IMR-90 (cell line): ENCODE measurements around the gene LYRM2. TPM values are rescaled to one million over a fixed set of nuclear protein-coding genes. Genes with fewer than 3 reads are reported as not detected.

ENCODE experiments used
- ATAC-seq: fragments of 200-7000 bp; cut with Tn5 transposase; 2 replicates; pipeline ENCODE4 v1.9.1; 2020; ENCODE audit warnings: low read depth, mild to moderate bottlenecking, moderate library complexity
- BruUV-seq: library from RNA; stranded (reverse); fragments of 400-500 nt; replicated peaks from 2 replicates; lab custom pipeline; 2021; lab: Mats Ljungman, UMichigan
- CTCF ChIA-PET: fragments of 300-600 bp; formaldehyde crosslinking; extraction: SDS; loops from one replicate; lab custom pipeline; 2021; ENCODE audit warnings: antibody characterized with exemption; lab: Yijun Ruan, JAX
- POLR2A ChIA-PET: fragments of 300-600 bp; sonication (Branson Sonifier 250); formaldehyde crosslinking; loops from one replicate; lab custom pipeline; 2022; ENCODE audit warnings: antibody characterized with exemption; ENCODE audit not compliant: unreplicated experiment; lab: Charles Lee
- DNase-seq: peaks from one replicate; pipeline ENCODE4 v3.0.0; 2013
- H2AFZ ChIP-seq: replicated peaks from 2 replicates; pipeline ENCODE3; 2013; ENCODE audit warnings: low read length, mild to moderate bottlenecking; ENCODE audit not compliant: poor library complexity
- H2AK5ac ChIP-seq: 2 replicates; pipeline ENCODE4 v1.6.1; 2013; ENCODE audit warnings: low read depth, low read length, inconsistent platforms
- H2AK9ac ChIP-seq: replicated peaks from 2 replicates; pipeline ENCODE3; 2013; ENCODE audit warnings: mild to moderate bottlenecking, low read depth, low read length, moderate library complexity; ENCODE audit not compliant: poor library complexity
- H2BK120ac ChIP-seq: 2 replicates; pipeline ENCODE4 v1.6.1; 2013; ENCODE audit warnings: low read depth, low read length, inconsistent platforms
- H2BK15ac ChIP-seq: 3 replicates; pipeline ENCODE4 v1.6.1; 2013; ENCODE audit warnings: low read depth, low read length, inconsistent platforms
- H2BK20ac ChIP-seq: 2 replicates; pipeline ENCODE4 v1.6.1; 2013; ENCODE audit warnings: low read depth, mild to moderate bottlenecking, inconsistent platforms, low read length, moderate library complexity
- H2BK5ac ChIP-seq: 2 replicates; pipeline ENCODE4 v1.6.1; 2013; ENCODE audit warnings: mild to moderate bottlenecking, low read depth, low read length, inconsistent platforms; ENCODE audit not compliant: poor library complexity, severe bottlenecking
- H3K14ac ChIP-seq: replicated peaks from 2 replicates; pipeline ENCODE4 v1.6.1; 2013; ENCODE audit warnings: low read depth, low read length, inconsistent platforms
- H3K18ac ChIP-seq: 2 replicates; pipeline ENCODE4 v1.6.1; 2013; ENCODE audit warnings: low read depth, low read length, control low read depth
- H3K23ac ChIP-seq: 2 replicates; pipeline ENCODE4 v1.6.1; 2013; ENCODE audit warnings: low read depth, low read length, inconsistent platforms
- H3K27ac ChIP-seq: 2 replicates; pipeline ENCODE4 v1.5.1; 2013; ENCODE audit warnings: mild to moderate bottlenecking, control low read depth, low read length; ENCODE audit not compliant: insufficient read depth
- H3K27me3 ChIP-seq: 2 replicates; pipeline ENCODE4 v1.6.1; 2013; ENCODE audit warnings: low read length; ENCODE audit not compliant: control insufficient read depth, insufficient read depth
- H3K36me3 ChIP-seq: 2 replicates; pipeline ENCODE4 v1.6.1; 2013; ENCODE audit warnings: low read length, mixed read lengths; ENCODE audit not compliant: control insufficient read depth, insufficient read depth
- H3K4ac ChIP-seq: 2 replicates; pipeline ENCODE4 v1.6.1; 2013; ENCODE audit warnings: low read depth, low read length, inconsistent platforms
- H3K4me1 ChIP-seq: 2 replicates; pipeline ENCODE4 v1.6.1; 2013; ENCODE audit warnings: low read length, mixed read lengths; ENCODE audit not compliant: control insufficient read depth, insufficient read depth
- H3K4me2 ChIP-seq: 2 replicates; pipeline ENCODE4 v1.6.1; 2013; ENCODE audit warnings: low read depth, mild to moderate bottlenecking, control low read depth, low read length, moderate library complexity
- H3K4me3 ChIP-seq: 2 replicates; pipeline ENCODE4 v1.5.1; 2013; ENCODE audit warnings: low read depth, mild to moderate bottlenecking, control low read depth, low read length, moderate library complexity; ENCODE audit not compliant: insufficient read depth
- H3K56ac ChIP-seq: 2 replicates; pipeline ENCODE4 v1.6.1; 2013; ENCODE audit warnings: low read length, inconsistent platforms; ENCODE audit not compliant: insufficient read depth; ENCODE audit errors: extremely low read depth
- H3K79me1 ChIP-seq, 2 experiments: 2 replicates each; pipeline ENCODE4 v1.6.1; 2013; ENCODE audit warnings: low read length in 2 of 2, inconsistent platforms in 1 of 2, low read depth in 1 of 2
- H3K9ac ChIP-seq: 2 replicates; pipeline ENCODE4 v1.6.1; 2013; ENCODE audit warnings: low read depth, low read length, control low read depth
- H3K9me1 ChIP-seq: 2 replicates; pipeline ENCODE4 v1.6.1; 2013; ENCODE audit warnings: low read length, inconsistent platforms; ENCODE audit not compliant: insufficient read depth
- H3K9me3 ChIP-seq: 2 replicates; pipeline ENCODE4 v1.6.1; 2013; ENCODE audit warnings: low read length; ENCODE audit not compliant: control insufficient read depth, insufficient read depth
- H4K20me1 ChIP-seq: 2 replicates; pipeline ENCODE4 v1.6.1; 2013; ENCODE audit warnings: low read length, inconsistent platforms; ENCODE audit not compliant: insufficient read depth
- H4K5ac ChIP-seq: 2 replicates; pipeline ENCODE4 v1.6.1; 2013; ENCODE audit warnings: mild to moderate bottlenecking, low read depth, low read length, control low read depth
- H4K8ac ChIP-seq, 2 experiments: 2 replicates each; pipeline ENCODE4 v1.6.1; 2013; ENCODE audit warnings: low read depth in 2 of 2, low read length in 2 of 2, control low read depth in 1 of 2, inconsistent platforms in 1 of 2
- H4K91ac ChIP-seq: 2 replicates; pipeline ENCODE4 v1.6.1; 2013; ENCODE audit warnings: low read depth, low read length, inconsistent platforms; ENCODE audit not compliant: insufficient read depth
- MAZ ChIP-seq: IDR thresholded peaks from 2 replicates; pipeline ENCODE4 v1.6.1; 2012; ENCODE audit warnings: low read depth, mild to moderate bottlenecking, low read length, improper control_type of control experiment, moderate library complexity, borderline replicate concordance
- POLR2A ChIP-seq: IDR thresholded peaks from 2 replicates; pipeline ENCODE4 v1.6.1; 2012; ENCODE audit warnings: mild to moderate bottlenecking, low read depth, low read length
- dilution Hi-C: fragments of 300-500 bp; cut with HindIII; formaldehyde crosslinking; loops from one replicate; pipeline ENCODE4 v1.14.3; 2018; ENCODE audit warnings: low sequenced_read_pairs; ENCODE audit not compliant: unreplicated experiment
- in situ Hi-C: fragments of 300-500 bp; cut with MboI; formaldehyde crosslinking; loops from 3 replicates; pipeline ENCODE4 v1.14.3; 2019; ENCODE audit warnings: low sequenced_read_pairs, inconsistent platforms, mixed read lengths
- intact Hi-C: fragments of 100-400 bp; cut with micrococcal nuclease; formaldehyde crosslinking; loops from 2 replicates; pipeline ENCODE4 v1.10.0; 2022
- polyA plus RNA-seq, 3 experiments: library from polyadenylated mRNA; depleted of rRNA; stranded (reverse); fragments of >200 nt; gene quantifications; 2 replicates each; pipeline ENCODE4 v1.2.3, GENCODE V29; 2012; ENCODE audit warnings: low replicate concordance in 1 of 3
- total RNA-seq: library from RNA; depleted of rRNA; stranded (reverse); fragments of >200 nt; gene quantifications from 2 replicates; pipeline ENCODE4 v1.2.3, GENCODE V29; 2012
- TF ChIP-seq, protein P1 (sequence below): fragments of 150-350 bp; IDR thresholded peaks from 2 replicates; pipeline ENCODE4 v1.6.1; 2017; ENCODE audit warnings: mild to moderate bottlenecking, antibody characterized with exemption, low read length, low read depth

The LYRM2 gene
- total and polyA plus RNA-seq, 2 of the 4 experiments (the other 2 are of a cell fraction) = 14.0 to 24.0 TPM

GRCh38 chr6:89520736-89521135 is 117.8 kb downstream of the LYRM2 start:
- Histone ChIP-seq H3K9ac (no peak overlapping the region), H3K4me1 (no peaks in the 10 kb centered on the region), H3K9me3 (no peaks in the 10 kb centered on the region), H3K14ac (no peak overlapping the region), H3K4me3 (no peak overlapping the region), H4K5ac (no peak overlapping the region), H2BK15ac (no peak overlapping the region), H3K9me1 (no peaks in the 10 kb centered on the region), H2BK20ac (no peak overlapping the region), H3K23ac (no peak overlapping the region), H2AK5ac (no peak overlapping the region), H3K27ac (no peak overlapping the region), H3K4ac (no peak overlapping the region), H2AK9ac (no peak overlapping the region), H3K36me3 (no peaks in the 10 kb centered on the region), H3K4me2 (no peak overlapping the region), H3K56ac (no peak overlapping the region), H2AFZ (no peak overlapping the region), H2BK120ac (no peak overlapping the region), H3K79me1 (no peaks in the 10 kb centered on the region), H4K20me1 (no peaks in the 10 kb centered on the region), H4K8ac (no peak overlapping the region), H2BK5ac (no peak overlapping the region), H4K91ac (no peak overlapping the region), H3K27me3 (no peaks in the 10 kb centered on the region), H3K18ac (no peak overlapping the region)
- dilution Hi-C loops = no loop called here
- intact Hi-C loops = no loop called here
- in situ Hi-C loops = no loop called here
- ATAC-seq = no peak
- BruUV-seq = no TSS peak
- ChIA-PET CTCF (no interaction called here), POLR2A (no interaction called here)
- DNase-seq = no peak
- no peak for TF ChIP-seq POLR2A
- TF ChIP-seq MAZ = no peak
- TF ChIP-seq, protein P1, sequence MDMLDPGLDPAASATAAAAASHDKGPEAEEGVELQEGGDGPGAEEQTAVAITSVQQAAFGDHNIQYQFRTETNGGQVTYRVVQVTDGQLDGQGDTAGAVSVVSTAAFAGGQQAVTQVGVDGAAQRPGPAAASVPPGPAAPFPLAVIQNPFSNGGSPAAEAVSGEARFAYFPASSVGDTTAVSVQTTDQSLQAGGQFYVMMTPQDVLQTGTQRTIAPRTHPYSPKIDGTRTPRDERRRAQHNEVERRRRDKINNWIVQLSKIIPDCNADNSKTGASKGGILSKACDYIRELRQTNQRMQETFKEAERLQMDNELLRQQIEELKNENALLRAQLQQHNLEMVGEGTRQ = no peak
